ENCODE results near the gene CCDC136. TPM values are rescaled to one million over a fixed set of nuclear protein-coding genes. Genes with fewer than 3 reads are reported as not detected.

Gene CCDC136
- total and polyA plus RNA-seq, 3 donors from 2014 or later, result 265 to 564 (median 553) TPM

DNA sequence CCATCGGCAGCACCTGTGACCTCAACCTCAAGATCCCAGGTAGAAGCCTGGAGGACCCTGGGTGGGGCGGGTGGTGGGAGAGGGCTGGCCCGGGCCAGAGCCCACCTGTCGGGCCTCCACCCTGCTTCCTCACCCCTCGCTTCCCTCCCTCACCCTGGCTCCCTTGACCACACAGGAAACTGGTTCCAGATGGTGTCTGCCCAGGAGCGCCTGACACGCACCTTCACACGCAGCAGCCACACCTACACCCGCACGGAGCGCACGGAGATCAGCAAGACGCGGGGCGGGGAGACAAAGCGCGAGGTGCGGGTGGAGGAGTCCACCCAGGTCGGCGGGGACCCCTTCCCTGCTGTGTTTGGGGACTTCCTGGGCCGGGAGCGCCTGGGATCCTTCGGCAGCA, 62.0 kb downstream of the CCDC136 start:
- H3K27me3 ChIP-seq, result no peaks in the 10 kb centered on the region
- H3K36me3 ChIP-seq (ENCODE audit: low read depth, missing control alignments), result no peaks in the 10 kb centered on the region
- H3K9me3 ChIP-seq, result no peaks in the 10 kb centered on the region
- no peak overlapping the region for H3K27ac ChIP-seq
- H3K4me1 ChIP-seq, result peaks cover 4% of the 10 kb centered on the region
- H3K4me3 ChIP-seq, result no peak overlapping the region
- intact Hi-C loops (cut with DNase I; ENCODE audit: low total_unique reads), result no loop called here
- WGBS, 2 donors, result 90 to 97% methylated on average over 2 to 23 of the region's 23 CpGs
- DNase-seq, result no peak
- no peak for TF ChIP-seq POLR2A (IDR thresholded peaks at IDR 0.05)
- TF ChIP-seq, protein P1, sequence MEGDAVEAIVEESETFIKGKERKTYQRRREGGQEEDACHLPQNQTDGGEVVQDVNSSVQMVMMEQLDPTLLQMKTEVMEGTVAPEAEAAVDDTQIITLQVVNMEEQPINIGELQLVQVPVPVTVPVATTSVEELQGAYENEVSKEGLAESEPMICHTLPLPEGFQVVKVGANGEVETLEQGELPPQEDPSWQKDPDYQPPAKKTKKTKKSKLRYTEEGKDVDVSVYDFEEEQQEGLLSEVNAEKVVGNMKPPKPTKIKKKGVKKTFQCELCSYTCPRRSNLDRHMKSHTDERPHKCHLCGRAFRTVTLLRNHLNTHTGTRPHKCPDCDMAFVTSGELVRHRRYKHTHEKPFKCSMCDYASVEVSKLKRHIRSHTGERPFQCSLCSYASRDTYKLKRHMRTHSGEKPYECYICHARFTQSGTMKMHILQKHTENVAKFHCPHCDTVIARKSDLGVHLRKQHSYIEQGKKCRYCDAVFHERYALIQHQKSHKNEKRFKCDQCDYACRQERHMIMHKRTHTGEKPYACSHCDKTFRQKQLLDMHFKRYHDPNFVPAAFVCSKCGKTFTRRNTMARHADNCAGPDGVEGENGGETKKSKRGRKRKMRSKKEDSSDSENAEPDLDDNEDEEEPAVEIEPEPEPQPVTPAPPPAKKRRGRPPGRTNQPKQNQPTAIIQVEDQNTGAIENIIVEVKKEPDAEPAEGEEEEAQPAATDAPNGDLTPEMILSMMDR (IDR thresholded peaks at IDR 0.05), result no peak

DNA sequence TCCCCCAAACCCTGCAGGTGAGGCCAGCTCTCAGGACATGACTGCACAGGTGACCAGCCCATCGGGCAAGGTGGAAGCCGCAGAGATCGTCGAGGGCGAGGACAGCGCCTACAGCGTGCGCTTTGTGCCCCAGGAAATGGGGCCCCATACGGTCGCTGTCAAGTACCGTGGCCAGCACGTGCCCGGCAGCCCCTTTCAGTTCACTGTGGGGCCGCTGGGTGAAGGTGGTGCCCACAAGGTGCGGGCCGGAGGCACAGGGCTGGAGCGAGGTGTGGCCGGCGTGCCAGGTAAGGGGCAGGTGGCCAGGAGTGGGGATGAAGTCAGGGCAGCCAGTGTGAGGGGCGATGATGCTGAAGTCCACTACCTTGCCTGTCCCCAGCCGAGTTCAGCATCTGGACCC, 62.6 kb downstream of the CCDC136 start:
- H3K4me3 ChIP-seq, result no peak overlapping the region
- DNase-seq, result no peak
- H3K27me3 ChIP-seq, result no peaks in the 10 kb centered on the region
- intact Hi-C loops (cut with DNase I; ENCODE audit: low total_unique reads), result no loop called here
- TF ChIP-seq, protein P1 (IDR thresholded peaks at IDR 0.05), result no peak
- no peak for TF ChIP-seq POLR2A (IDR thresholded peaks at IDR 0.05)
- no peak overlapping the region for H3K27ac ChIP-seq
- H3K9me3 ChIP-seq, result no peaks in the 10 kb centered on the region
- H3K36me3 ChIP-seq (ENCODE audit: low read depth, missing control alignments), result no peaks in the 10 kb centered on the region
- peaks cover 10% of the 10 kb centered on the region for H3K4me1 ChIP-seq
- 91 to 94% methylated on average over 18 to 21 of the region's 21 CpGs for WGBS, 2 donors

DNA sequence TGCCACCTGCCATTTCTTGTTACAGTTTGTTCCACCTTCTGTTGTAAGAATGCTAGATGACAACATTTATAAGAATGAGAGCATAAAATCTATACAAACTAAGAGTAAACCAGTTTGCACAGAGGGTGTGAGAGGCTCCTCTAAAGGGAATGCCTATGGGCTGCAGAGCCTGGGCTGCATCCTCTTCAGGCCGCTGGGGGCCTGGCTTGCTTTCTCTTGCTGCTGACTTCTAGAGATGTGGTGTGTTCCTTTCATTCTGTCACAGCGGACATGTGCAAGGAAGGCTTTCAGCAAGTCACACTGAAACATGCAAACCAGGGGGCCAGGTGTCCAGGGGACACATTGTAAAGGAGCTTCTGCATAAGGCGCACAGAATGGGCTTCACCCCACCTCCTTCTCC, 63.8 kb downstream of the CCDC136 start:
- Histone ChIP-seq H3K27ac (no peak overlapping the region), H3K36me3 (ENCODE audit: low read depth, missing control alignments) (no peaks in the 10 kb centered on the region), H3K4me3 (no peak overlapping the region), H3K27me3 (no peaks in the 10 kb centered on the region), H3K4me1 (peaks cover 15% of the 10 kb centered on the region), H3K9me3 (no peaks in the 10 kb centered on the region)
- intact Hi-C loops (cut with DNase I; ENCODE audit: low total_unique reads), result no loop called here
- DNase-seq, result no peak
- 83 to 93% methylated on average over 3 of the region's 3 CpGs for WGBS, 2 donors
- TF ChIP-seq POLR2A (IDR thresholded peaks at IDR 0.05), result no peak
- TF ChIP-seq, protein P1 (IDR thresholded peaks at IDR 0.05), result no peak

DNA sequence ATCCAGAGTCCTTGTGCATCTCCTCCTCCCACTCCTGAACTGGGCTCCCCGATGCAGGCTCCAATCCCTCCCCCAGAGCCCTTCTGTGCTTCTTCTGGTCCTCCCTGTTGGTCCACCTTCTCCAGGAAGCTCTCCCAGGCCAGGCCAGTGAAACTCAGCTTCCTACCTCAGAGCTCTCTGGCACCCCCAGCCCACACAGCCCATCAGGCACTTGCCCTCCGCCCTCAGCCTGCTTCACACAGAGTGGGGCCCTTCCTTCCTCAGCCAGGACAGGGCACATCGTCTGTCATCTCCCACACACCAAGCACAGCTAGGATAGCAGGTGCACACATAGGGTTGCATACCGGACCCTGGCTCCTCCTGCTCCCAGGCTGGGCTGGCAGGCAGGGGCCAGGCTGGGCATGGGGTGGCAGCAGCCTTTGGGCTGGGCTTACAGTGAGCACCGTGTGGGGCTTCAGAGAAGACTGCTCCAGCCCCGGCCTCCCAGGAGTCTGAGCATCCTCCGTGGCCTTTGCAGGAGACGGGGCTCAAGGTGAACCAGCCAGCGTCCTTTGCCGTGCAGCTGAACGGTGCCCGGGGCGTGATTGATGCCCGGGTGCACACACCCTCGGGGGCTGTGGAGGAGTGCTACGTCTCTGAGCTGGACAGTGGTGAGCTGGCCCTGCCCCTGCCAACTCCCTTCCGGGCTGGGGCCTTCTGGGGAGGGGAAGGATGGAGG, 64.4 kb downstream of the CCDC136 start:
- Histone ChIP-seq H3K4me3 (no peak overlapping the region), H3K27me3 (no peaks in the 10 kb centered on the region), H3K27ac (no peak overlapping the region), H3K9me3 (no peaks in the 10 kb centered on the region), H3K4me1 (peaks cover 15% of the 10 kb centered on the region), H3K36me3 (ENCODE audit: low read depth, missing control alignments) (no peaks in the 10 kb centered on the region)
- WGBS, 2 donors, result 88 to 89% methylated on average over 6 to 17 of the region's 17 CpGs
- TF ChIP-seq POLR2A (IDR thresholded peaks at IDR 0.05), result no peak
- TF ChIP-seq, protein P1 (IDR thresholded peaks at IDR 0.05), result no peak
- intact Hi-C loops (cut with DNase I; ENCODE audit: low total_unique reads), result no loop called here
- no peak for DNase-seq

All from testis (tissue), 3 donors.